HG03558 (cell line): ENCODE data around the gene RNASEH2C.
A peak's percentile ranks its signal among the peaks of the same experiment; 100 is the strongest.
"Not testable (repeated sequence)": the region's sequence is repeated elsewhere in the genome, so short reads cannot be mapped to it uniquely, and the experiment has no call there.

Experiments
- ATAC-seq: cut with Tn5 transposase; IDR thresholded peaks from one replicate; pipeline ENCODE4 v1.9.1; 2021; ENCODE audit warnings: moderate number of reproducible peaks; ENCODE audit not compliant: unreplicated experiment; ENCODE audit errors: extremely low read depth

The RNASEH2C gene

GRCh38 chr11:65718531-65718930 is 2.1 kb downstream of the RNASEH2C start:
- no peak for ATAC-seq

GRCh38 chr11:65717906-65718305 is 2.7 kb downstream of the RNASEH2C start:
- no peak for ATAC-seq

GRCh38 chr11:65716774-65717405 is 3.7 kb downstream of the RNASEH2C start:
- no peak for ATAC-seq

- ATAC-seq, result no peak
Measured at GRCh38 chr11:65716302-65716701, 4.3 kb downstream of the RNASEH2C start.

GRCh38 chr11:65714433-65714832 is 6.2 kb downstream of the RNASEH2C start:
- no peak for ATAC-seq

- no peak for ATAC-seq
Measured at GRCh38 chr11:65713212-65713969, 7.2 kb downstream of the RNASEH2C start.

GRCh38 chr11:65712633-65713076 is 7.9 kb downstream of the RNASEH2C start:
- no peak for ATAC-seq

- ATAC-seq, result peak; percentile 47
Measured at GRCh38 chr11:65711785-65712632, 8.6 kb downstream of the RNASEH2C start, which contains the start of gene KAT5. Gene KAT5 (plus strand): TSS chr11:65712252. CDS start chr11:65712268, 16 bp downstream.

GRCh38 chr11:65710421-65710820 is 10.2 kb downstream of the RNASEH2C start:
- ATAC-seq, result no peak

GRCh38 chr11:65709661-65710060 is 10.9 kb downstream of the RNASEH2C start:
- no peak for ATAC-seq

- no peak for ATAC-seq
Measured at GRCh38 chr11:65708451-65708850, 12.1 kb downstream of the RNASEH2C start.

GRCh38 chr11:65707002-65707401 is 13.6 kb downstream of the RNASEH2C start:
- not testable (repeated sequence) for ATAC-seq

- ATAC-seq, result not testable (repeated sequence)
Measured at GRCh38 chr11:65706303-65706763, 14.3 kb downstream of the RNASEH2C start.

GRCh38 chr11:65703846-65704245 is 16.8 kb downstream of the RNASEH2C start:
- no peak for ATAC-seq

- ATAC-seq, result no peak
Measured at GRCh38 chr11:65701686-65702085, 18.9 kb downstream of the RNASEH2C start.

- ATAC-seq, result no peak
Measured at GRCh38 chr11:65700399-65700798, 20.2 kb downstream of the RNASEH2C start.

- ATAC-seq, result no peak
Measured at GRCh38 chr11:65699306-65699705, 21.3 kb downstream of the RNASEH2C start.

GRCh38 chr11:65698205-65698604 is 22.4 kb downstream of the RNASEH2C start:
- ATAC-seq, result no peak

GRCh38 chr11:65696802-65697552 is 23.6 kb downstream of the RNASEH2C start:
- no peak for ATAC-seq
